Keratinocyte (primary cell): Measurements from ENCODE around the gene CHRNA10. TPM values are rescaled to one million over a fixed set of nuclear protein-coding genes. Genes with fewer than 3 reads are reported as not detected.
"Not testable (repeated sequence)": the region's sequence is repeated elsewhere in the genome, so short reads cannot be mapped to it uniquely, and the experiment has no call there.

Source experiments
- DNase-seq: peaks from one replicate; pipeline ENCODE4 v3.0.0-alpha.2; 2011; ENCODE audit warnings: low read depth, missing footprints, low spot score
- FAIRE-seq: peaks from 2 replicates; lab custom pipeline; 2011; peaks lifted over from hg19 to GRCh38; lab: Jason Lieb, UNC
- H2AFZ ChIP-seq: 2 replicates; pipeline ENCODE4 v1.6.0; 2012; ENCODE audit warnings: low read length, control low read depth, inconsistent platforms; ENCODE audit not compliant: control insufficient read depth
- H3K27ac ChIP-seq: 2 replicates; pipeline ENCODE4 v1.5.1; 2011; ENCODE audit warnings: low read length; ENCODE audit not compliant: control insufficient read depth, insufficient read depth
- H3K27me3 ChIP-seq: 3 replicates; pipeline ENCODE4 v1.6.0; 2011; ENCODE audit warnings: low read length; ENCODE audit not compliant: control insufficient read depth, insufficient read depth; ENCODE audit errors: extremely low read depth
- H3K36me3 ChIP-seq, 2 experiments: 2 replicates in 1 of 2; 3 replicates in 1 of 2; pipeline ENCODE4 v1.5.1; 2011; ENCODE audit warnings: low read length in 2 of 2, mild to moderate bottlenecking in 1 of 2; ENCODE audit not compliant: control insufficient read depth in 2 of 2, insufficient read depth in 2 of 2; ENCODE audit errors: extremely low read depth in 1 of 2
- H3K4me1 ChIP-seq: 3 replicates; pipeline ENCODE4 v1.5.1; 2011; ENCODE audit warnings: low read length; ENCODE audit not compliant: control insufficient read depth, insufficient read depth; ENCODE audit errors: extremely low read depth
- H3K4me2 ChIP-seq: 3 replicates; pipeline ENCODE4 v1.6.0; 2011; ENCODE audit warnings: low read depth, low read length; ENCODE audit not compliant: control insufficient read depth, insufficient read depth; ENCODE audit errors: extremely low read depth
- H3K4me3 ChIP-seq, 3 experiments: fragments of 200-600 bp in 1 of 3; sonication (generic) in 1 of 3; 2 replicates in 2 of 3; 3 replicates in 1 of 3; pipeline ENCODE4 v1.5.1; 2011 to 2016; ENCODE audit warnings: low read length in 3 of 3, mild to moderate bottlenecking in 3 of 3, control low read depth in 2 of 3, inconsistent platforms in 1 of 3, low read depth in 1 of 3, mixed read lengths in 1 of 3, mixed run types in 1 of 3, moderate library complexity in 1 of 3; ENCODE audit not compliant: control insufficient read depth in 2 of 3, insufficient read depth in 2 of 3; ENCODE audit errors: extremely low read depth in 1 of 3
- H3K79me2 ChIP-seq: 2 replicates; pipeline ENCODE4 v1.6.0; 2012; ENCODE audit warnings: low read length; ENCODE audit not compliant: control insufficient read depth, insufficient read depth
- H3K9ac ChIP-seq: 3 replicates; pipeline ENCODE4 v1.6.0; 2011; ENCODE audit warnings: low read length; ENCODE audit not compliant: control insufficient read depth, insufficient read depth; ENCODE audit errors: extremely low read depth
- H3K9me1 ChIP-seq: 3 replicates; pipeline ENCODE4 v1.6.0; 2011; ENCODE audit warnings: low read length; ENCODE audit not compliant: control insufficient read depth, insufficient read depth; ENCODE audit errors: extremely low read depth
- H3K9me3 ChIP-seq: 2 replicates; pipeline ENCODE4 v1.5.1; 2012; ENCODE audit warnings: low read depth, low read length; ENCODE audit not compliant: control insufficient read depth
- H4K20me1 ChIP-seq: 3 replicates; pipeline ENCODE4 v1.6.0; 2011; ENCODE audit warnings: low read length; ENCODE audit not compliant: control insufficient read depth, insufficient read depth; ENCODE audit errors: extremely low read depth
- EZH2 ChIP-seq: IDR thresholded peaks from one replicate; pipeline ENCODE4 v1.6.1; 2012; ENCODE audit warnings: inconsistent platforms, mild to moderate bottlenecking, low read length, moderate library complexity
- dilution Hi-C: fragments of 300-500 bp; cut with MboI; formaldehyde crosslinking; loops from one replicate; pipeline ENCODE4 v1.7.0; 2020; ENCODE audit warnings: low sequenced_read_pairs; ENCODE audit not compliant: extremely low pct_ligation_motif_present
- polyA plus RNA-seq, 5 experiments: library from polyadenylated mRNA; depleted of rRNA in 3 of 5; stranded (reverse) in 3 of 5; stranded (forward) in 1 of 5; unstranded in 1 of 5; fragments of >200 nt; gene quantifications; 1 replicate in 1 of 5; 2 replicates in 3 of 5; 3 replicates in 1 of 5; pipeline versions ENCODE4 v1.2.1 to v1.2.3, GENCODE V29; 2011 to 2012; ENCODE audit warnings: missing spikeins in 2 of 5, low read depth in 1 of 5, low replicate concordance in 1 of 5
- TF ChIP-seq, protein P1 (sequence below), 3 experiments: IDR thresholded peaks in 1 of 3; conservative IDR thresholded peaks in 1 of 3; optimal IDR thresholded peaks in 1 of 3; 2 replicates in 2 of 3; 3 replicates in 1 of 3; pipeline versions ENCODE3 to v1.5.1; 2011; ENCODE audit warnings: low read length in 3 of 3, mild to moderate bottlenecking in 3 of 3, moderate library complexity in 2 of 3, control low read depth in 1 of 3, inconsistent platforms in 1 of 3; ENCODE audit not compliant: insufficient read depth in 2 of 3; ENCODE audit errors: extremely low read depth in 1 of 3

The CHRNA10 gene
- polyA plus RNA-seq, 1 donor (not counting 4 experiments of a cell fraction or from before 2014, with no cell fraction given), result 0.83 TPM

DNA sequence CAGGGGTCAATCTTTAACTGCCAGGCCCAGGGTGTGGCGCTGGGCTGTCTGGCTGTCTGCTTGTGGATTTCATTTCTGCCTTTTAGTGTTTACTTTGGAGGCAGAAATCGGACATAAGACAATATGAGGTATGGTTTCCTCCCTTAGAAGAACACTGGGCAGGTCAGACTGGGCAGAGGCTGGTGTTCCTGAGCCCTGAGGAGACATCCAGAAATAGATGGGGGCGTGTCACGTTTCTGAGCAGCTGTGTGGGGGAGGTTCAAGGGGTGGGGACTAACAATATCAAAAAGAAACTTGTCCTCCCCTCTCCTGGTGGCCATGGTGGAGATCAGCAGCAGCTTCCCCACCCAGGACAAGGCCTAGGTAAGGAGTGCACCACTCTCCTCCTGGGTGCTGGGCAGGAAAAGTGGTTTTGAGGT, 26.4 kb downstream of the CHRNA10 start, which contains the start of gene ART1:
Gene ART1 (plus strand): TSS at position 312 of the 419 bp plus-strand sequence. CDS start 14,086 bp downstream, outside the sequence.
- Histone ChIP-seq H3K9me1 (no peaks in the 10 kb centered on the region), H3K36me3 (no peaks in the 10 kb centered on the region), H3K4me3 (no peak within 1 kb of the TSS), H3K9ac (no peak within 1 kb of the TSS), H3K9me3 (no peaks in the 10 kb centered on the region), H4K20me1 (no peaks in the 10 kb centered on the region), H3K4me2 (no peak within 1 kb of the TSS), H3K79me2 (no peaks in the 10 kb centered on the region), H3K27me3 (peaks cover 15% of the 10 kb centered on the region), H2AFZ (no peak within 1 kb of the TSS), H3K4me1 (peaks cover 3% of the 10 kb centered on the region), H3K27ac (no peak within 1 kb of the TSS)
- no peak for TF ChIP-seq EZH2
- TF ChIP-seq, protein P1, sequence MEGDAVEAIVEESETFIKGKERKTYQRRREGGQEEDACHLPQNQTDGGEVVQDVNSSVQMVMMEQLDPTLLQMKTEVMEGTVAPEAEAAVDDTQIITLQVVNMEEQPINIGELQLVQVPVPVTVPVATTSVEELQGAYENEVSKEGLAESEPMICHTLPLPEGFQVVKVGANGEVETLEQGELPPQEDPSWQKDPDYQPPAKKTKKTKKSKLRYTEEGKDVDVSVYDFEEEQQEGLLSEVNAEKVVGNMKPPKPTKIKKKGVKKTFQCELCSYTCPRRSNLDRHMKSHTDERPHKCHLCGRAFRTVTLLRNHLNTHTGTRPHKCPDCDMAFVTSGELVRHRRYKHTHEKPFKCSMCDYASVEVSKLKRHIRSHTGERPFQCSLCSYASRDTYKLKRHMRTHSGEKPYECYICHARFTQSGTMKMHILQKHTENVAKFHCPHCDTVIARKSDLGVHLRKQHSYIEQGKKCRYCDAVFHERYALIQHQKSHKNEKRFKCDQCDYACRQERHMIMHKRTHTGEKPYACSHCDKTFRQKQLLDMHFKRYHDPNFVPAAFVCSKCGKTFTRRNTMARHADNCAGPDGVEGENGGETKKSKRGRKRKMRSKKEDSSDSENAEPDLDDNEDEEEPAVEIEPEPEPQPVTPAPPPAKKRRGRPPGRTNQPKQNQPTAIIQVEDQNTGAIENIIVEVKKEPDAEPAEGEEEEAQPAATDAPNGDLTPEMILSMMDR (optimal IDR thresholded peaks at IDR 0.05 in 1 of 3, IDR thresholded peaks at IDR 0.05 in 1 of 3, conservative IDR thresholded peaks at IDR 0.05 in 1 of 3; ENCODE audit: extremely low read depth in 1 of 3, insufficient read depth in 2 of 3, low read length in 3 of 3), result no peak
- dilution Hi-C loops, result no loop called here
- DNase-seq, result no peak
- no peak for FAIRE-seq

GRCh38 chr11:3643102-3643546, 28.1 kb downstream of the CHRNA10 start:
- H3K9me3 ChIP-seq, H3K79me2 ChIP-seq, FAIRE-seq, H3K27ac ChIP-seq, H3K9me1 ChIP-seq, H2AFZ ChIP-seq, H4K20me1 ChIP-seq, H3K9ac ChIP-seq, dilution Hi-C loops, H3K4me1 ChIP-seq, DNase-seq, H3K36me3 ChIP-seq: not testable (repeated sequence)
- peaks cover 15% of the 10 kb centered on the region for H3K27me3 ChIP-seq
- peak overlapping the region in 1 of 3 experiments; percentile 60 for H3K4me3 ChIP-seq
- H3K4me2 ChIP-seq, result peak overlapping the region; percentile 82
